Measurements from ENCODE around the gene AFF1.

Gene AFF1

DNA sequence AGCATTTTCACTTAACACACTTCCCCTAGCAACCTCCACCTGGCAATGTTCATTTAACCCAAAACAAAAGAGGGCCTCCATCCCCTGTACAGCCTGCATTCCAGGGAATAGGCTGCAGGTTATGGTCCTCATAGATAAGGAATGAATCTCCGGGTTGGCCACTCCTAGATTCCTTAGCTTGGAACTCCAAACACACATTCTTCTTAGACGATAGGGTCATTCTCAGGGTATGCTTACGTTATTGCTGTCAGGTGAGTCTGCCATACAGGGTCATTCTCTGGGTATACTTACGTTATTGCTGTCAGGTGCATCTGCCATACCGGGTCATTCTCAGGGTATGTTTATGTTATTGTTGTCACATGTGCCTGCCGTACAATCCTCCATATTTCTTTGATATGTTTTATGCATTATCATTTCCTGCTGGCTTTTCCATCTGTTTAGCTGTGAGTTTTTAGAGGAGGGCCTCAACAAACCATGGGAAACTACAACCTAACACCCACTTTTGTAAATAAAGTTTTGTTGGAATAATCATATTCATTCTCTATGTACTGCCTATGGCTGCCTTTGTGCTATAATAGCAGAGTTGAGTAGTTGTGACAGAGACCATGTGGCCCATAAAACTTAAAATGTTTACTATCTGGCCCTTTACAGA, 8.2 kb upstream of the AFF1 start:
- Histone ChIP-seq H3K36me3 (ENCODE audit: control insufficient read depth, insufficient read depth, low read length) (peaks cover 8% of the 10 kb centered on the region; the same call in 1 of the 2 replicates), H3K9me3 (ENCODE audit: control insufficient read depth, insufficient read depth, low read length) (no peaks in the 10 kb centered on the region)

DNA sequence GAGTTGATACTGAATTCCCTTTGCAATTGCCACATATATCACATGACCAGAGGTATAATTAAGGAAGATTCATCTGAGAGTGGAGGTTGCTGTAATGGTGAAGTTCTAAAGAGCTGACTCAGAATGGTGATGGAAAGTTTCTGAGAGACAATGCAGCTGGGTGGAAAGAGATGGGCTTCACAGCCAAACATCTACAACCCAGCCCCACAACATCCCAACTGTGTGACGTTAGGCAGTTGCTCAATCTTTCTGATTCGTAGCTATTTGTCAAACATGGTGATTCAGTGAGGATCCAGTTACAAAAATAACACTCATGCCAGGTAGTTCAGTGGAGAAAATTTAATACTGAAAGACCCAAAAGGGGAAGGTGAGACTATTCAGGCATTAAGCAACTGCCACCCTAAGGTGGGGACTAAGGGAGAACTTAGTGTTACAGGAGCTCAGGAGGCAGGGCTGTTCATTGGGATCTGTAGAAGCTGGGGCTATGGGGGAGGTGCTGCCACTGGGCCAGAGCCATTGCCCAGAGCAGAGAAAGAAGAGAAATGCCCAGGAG, 6.9 kb upstream of the AFF1 start:
- no peaks in the 10 kb centered on the region for H3K4me1 ChIP-seq (ENCODE audit: control insufficient read depth, insufficient read depth, low read length)
- no peak overlapping the region for H3K9ac ChIP-seq (ENCODE audit: low read depth, low read length)
- peaks cover 8% of the 10 kb centered on the region for H3K36me3 ChIP-seq (ENCODE audit: control insufficient read depth, insufficient read depth, low read length)
- no peaks in the 10 kb centered on the region for H3K9me3 ChIP-seq (ENCODE audit: control insufficient read depth, insufficient read depth, low read length)
- H3K27ac ChIP-seq (ENCODE audit: low read depth, low read length) = no peak overlapping the region
- no peaks in the 10 kb centered on the region for H3K27me3 ChIP-seq (ENCODE audit: control insufficient read depth, insufficient read depth, low read length)
- no peak overlapping the region for H3K4me3 ChIP-seq (ENCODE audit: low read depth, low read length)

More for the DNA sequence above, 8.2 kb upstream of the AFF1 start:
- H3K27me3 ChIP-seq (ENCODE audit: control insufficient read depth, insufficient read depth, low read length) = no peaks in the 10 kb centered on the region
- no peak overlapping the region for H3K9ac ChIP-seq (ENCODE audit: low read depth, low read length)
- H3K4me1 ChIP-seq (ENCODE audit: control insufficient read depth, insufficient read depth, low read length) = no peaks in the 10 kb centered on the region
- H3K27ac ChIP-seq (ENCODE audit: low read depth, low read length) = no peak overlapping the region
- no peak overlapping the region for H3K4me3 ChIP-seq (ENCODE audit: low read depth, low read length)

DNA sequence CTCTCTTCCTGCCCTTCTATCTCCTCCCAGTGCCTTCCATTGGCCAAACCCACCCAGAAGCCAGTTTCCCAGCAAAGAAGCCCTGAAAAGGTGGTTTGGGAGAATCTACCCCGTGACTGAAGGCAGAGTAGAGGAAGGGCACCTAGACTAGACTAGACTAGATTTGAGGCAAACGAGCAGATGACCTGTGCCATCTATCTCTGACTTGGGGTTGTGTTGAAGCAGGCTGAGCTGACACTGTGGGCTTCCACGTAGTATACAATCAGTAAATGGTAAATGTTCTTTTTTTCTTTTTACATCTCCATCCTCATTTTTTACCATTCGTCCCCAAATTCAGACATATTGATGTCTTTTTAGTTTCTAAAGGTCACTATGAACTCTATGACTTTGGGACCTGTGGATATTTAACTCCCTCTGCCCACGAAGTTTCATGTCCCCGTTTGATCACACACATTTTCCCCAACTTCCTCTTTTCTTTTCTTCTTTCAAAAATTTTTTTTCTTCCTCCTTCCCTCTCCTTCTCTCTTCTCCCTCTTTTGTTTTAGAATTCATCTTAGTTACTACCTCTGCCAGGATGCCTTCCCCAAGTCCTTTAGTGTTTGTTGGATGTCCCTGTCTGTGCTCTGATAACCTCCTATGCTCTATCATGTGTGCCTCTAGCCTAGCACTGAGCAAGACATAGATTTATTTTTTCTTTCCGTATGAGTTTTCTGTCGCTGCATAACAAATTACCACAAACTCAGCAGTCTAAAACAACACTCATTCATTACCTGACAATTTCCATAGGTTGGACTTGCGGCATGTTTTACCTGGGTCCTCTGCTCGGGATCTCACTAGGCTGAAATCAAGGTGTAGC, 6.2 kb upstream of the AFF1 start:
- Histone ChIP-seq H3K4me3 (ENCODE audit: low read depth, low read length) (no peak overlapping the region), H3K4me1 (ENCODE audit: control insufficient read depth, insufficient read depth, low read length) (peaks cover 3% of the 10 kb centered on the region), H3K27me3 (ENCODE audit: control insufficient read depth, insufficient read depth, low read length) (no peaks in the 10 kb centered on the region), H3K9me3 (ENCODE audit: control insufficient read depth, insufficient read depth, low read length) (no peaks in the 10 kb centered on the region), H3K36me3 (ENCODE audit: control insufficient read depth, insufficient read depth, low read length) (peaks cover 8% of the 10 kb centered on the region), H3K9ac (ENCODE audit: low read depth, low read length) (no peak overlapping the region), H3K27ac (ENCODE audit: low read depth, low read length) (no peak overlapping the region)

DNA sequence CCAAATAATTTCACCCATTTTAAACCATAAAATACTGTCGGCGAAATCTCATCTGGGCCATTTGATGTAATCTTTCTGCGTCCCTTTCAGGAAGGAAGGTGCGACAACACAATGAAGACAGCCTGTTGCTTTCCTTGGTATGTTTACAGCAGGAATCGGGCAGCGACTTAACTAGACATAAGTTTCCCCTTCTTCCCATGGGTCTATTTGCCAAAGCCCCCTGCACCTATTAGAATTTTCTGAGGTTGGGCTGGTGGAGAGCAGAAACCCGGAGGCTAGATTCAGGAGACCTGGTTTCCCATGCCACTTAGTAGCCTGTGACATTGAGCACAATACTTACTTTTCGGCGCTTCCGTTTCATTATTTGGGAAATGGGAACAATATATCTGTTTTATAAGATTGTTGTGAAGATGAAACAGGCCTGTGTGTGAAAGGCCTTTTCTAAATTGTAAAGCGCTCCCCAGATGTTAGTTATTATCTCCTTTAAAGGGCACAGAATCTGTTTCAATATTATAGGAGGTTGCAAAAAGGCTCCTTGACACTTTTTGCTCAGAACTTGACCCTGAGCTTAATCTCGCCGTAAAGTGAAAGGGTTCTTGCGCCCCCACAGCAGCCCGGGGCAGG, 552 bp upstream of the AFF1 start:
- Histone ChIP-seq H3K27ac (ENCODE audit: low read depth, low read length) (peak overlapping the region; percentile 91), H3K27me3 (ENCODE audit: control insufficient read depth, insufficient read depth, low read length) (no peaks in the 10 kb centered on the region), H3K9ac (ENCODE audit: low read depth, low read length) (peak overlapping the region; percentile 53; the same call in 1 of the 2 replicates), H3K9me3 (ENCODE audit: control insufficient read depth, insufficient read depth, low read length) (no peaks in the 10 kb centered on the region), H3K4me3 (ENCODE audit: low read depth, low read length) (peak overlapping the region; percentile 74), H3K36me3 (ENCODE audit: control insufficient read depth, insufficient read depth, low read length) (peaks cover 8% of the 10 kb centered on the region), H3K4me1 (ENCODE audit: control insufficient read depth, insufficient read depth, low read length) (peaks cover 22% of the 10 kb centered on the region)

DNA sequence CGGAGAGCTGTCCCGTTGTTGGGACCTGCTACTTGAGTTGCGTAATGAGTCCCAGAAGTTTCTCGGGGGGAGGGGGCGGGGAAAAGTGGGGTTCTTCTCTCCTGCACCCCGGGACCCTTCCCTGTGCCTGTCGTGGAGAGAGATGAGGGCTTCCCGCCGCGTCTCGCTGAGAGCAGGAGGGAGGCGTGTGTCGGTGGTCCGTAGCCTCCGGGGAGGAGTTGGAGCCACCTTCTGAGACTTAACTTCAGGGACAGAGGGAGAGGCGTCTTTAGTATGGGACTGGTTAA, 698 bp downstream of the AFF1 start:
- H3K27me3 ChIP-seq (ENCODE audit: control insufficient read depth, insufficient read depth, low read length) = no peaks in the 10 kb centered on the region

DNA sequence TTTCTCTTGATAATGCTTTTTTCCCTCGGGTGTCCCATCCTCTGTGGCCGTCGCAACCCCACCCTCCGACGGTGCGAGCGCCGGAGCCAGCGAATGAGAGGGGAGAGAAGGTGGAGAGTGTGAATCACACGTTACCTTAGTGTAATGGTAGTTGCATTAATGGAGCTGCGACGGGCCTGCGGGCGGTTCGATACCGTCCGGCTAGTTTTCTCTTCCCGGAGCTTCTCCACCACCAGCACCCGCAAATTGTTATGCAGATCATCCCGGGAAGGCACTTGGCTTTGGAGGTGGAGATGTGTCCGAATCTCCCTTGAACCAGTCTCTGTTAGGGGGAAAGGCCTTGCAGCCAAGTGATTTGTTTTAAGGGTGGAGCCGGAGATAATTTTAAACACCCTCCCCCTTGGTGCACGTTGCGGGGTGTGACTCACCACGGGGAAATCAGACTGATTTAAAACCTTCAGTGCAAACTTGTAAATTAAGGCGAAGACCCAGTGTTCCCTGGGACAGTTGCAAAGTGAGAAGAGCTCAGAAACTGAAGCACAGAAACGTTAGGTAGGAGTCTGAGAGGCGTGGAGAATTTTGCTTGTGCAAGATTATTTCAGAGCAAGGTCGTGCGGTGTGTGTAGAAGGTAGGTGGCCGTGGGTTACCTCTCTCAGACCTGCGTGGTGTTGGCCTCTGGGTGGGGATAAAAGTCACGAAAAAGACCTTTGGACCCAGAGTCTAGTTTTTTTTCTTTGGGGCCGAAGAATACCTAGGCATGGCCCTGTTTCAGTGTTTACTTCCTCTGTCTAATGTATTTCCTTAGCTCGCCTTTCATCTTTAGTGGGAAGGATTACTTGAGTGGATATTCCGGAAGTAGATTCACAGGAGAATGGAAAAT, 1.3 kb downstream of the AFF1 start:
- H3K9me3 ChIP-seq (ENCODE audit: control insufficient read depth, insufficient read depth, low read length) = no peaks in the 10 kb centered on the region
- H3K4me3 ChIP-seq (ENCODE audit: low read depth, low read length) = peak overlapping the region; percentile 98
- no peaks in the 10 kb centered on the region for H3K27me3 ChIP-seq (ENCODE audit: control insufficient read depth, insufficient read depth, low read length)
- H3K36me3 ChIP-seq (ENCODE audit: control insufficient read depth, insufficient read depth, low read length) = no peaks in the 10 kb centered on the region; the same call in 1 of the 2 replicates
- peak overlapping the region; percentile 90 for H3K9ac ChIP-seq (ENCODE audit: low read depth, low read length)
- H3K4me1 ChIP-seq (ENCODE audit: control insufficient read depth, insufficient read depth, low read length) = peaks cover 32% of the 10 kb centered on the region
- peak overlapping the region; percentile 91 for H3K27ac ChIP-seq (ENCODE audit: low read depth, low read length)

More for the DNA sequence above, 698 bp downstream of the AFF1 start:
- H3K27ac ChIP-seq (ENCODE audit: low read depth, low read length) = peak overlapping the region; percentile 91
- peak overlapping the region; percentile 90 for H3K9ac ChIP-seq (ENCODE audit: low read depth, low read length)
- peaks cover 2% of the 10 kb centered on the region for H3K36me3 ChIP-seq (ENCODE audit: control insufficient read depth, insufficient read depth, low read length)
- no peaks in the 10 kb centered on the region for H3K9me3 ChIP-seq (ENCODE audit: control insufficient read depth, insufficient read depth, low read length)
- H3K4me1 ChIP-seq (ENCODE audit: control insufficient read depth, insufficient read depth, low read length) = peaks cover 32% of the 10 kb centered on the region
- peak overlapping the region; percentile 98 for H3K4me3 ChIP-seq (ENCODE audit: low read depth, low read length)

DNA sequence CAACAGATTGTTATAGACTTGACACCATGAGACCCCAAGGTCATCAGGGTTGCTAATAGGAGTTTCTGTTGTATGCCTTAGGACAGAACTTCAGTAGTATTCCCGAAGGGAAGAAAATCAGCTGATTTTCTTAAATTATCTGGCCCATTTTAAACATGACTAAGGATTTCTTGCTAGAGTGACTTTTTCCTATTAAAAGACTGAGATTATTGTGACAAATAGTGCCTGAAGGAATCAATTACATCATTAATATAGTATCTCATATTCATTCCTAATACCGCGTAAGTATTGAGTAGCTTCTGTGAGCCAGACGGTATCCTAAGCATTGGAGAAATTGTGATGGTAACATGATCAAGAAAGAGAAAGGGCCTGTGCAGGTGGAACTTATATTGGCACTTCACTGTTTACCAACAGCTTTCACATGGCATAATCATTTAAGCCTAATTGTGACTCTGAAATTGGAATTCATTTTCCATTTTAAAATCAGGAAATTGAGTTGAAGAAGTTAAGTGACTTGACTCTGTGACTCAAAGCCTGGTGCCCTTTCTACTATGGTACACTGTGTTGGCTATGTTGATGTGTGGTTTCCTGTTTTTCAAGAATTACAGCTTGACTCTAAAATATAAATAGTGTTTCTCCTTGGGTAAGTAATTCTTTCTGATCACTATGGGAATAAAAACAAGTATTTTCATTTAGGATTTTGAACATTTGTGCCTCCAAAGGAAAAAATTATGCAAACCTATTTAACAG, 4.1 kb downstream of the AFF1 start:
- no peaks in the 10 kb centered on the region for H3K9me3 ChIP-seq (ENCODE audit: control insufficient read depth, insufficient read depth, low read length)
- H3K27me3 ChIP-seq (ENCODE audit: control insufficient read depth, insufficient read depth, low read length) = no peaks in the 10 kb centered on the region
- H3K4me1 ChIP-seq (ENCODE audit: control insufficient read depth, insufficient read depth, low read length) = peaks cover 25% of the 10 kb centered on the region
- H3K9ac ChIP-seq (ENCODE audit: low read depth, low read length) = no peak overlapping the region
- H3K27ac ChIP-seq (ENCODE audit: low read depth, low read length) = peak overlapping the region; percentile 2
- no peaks in the 10 kb centered on the region for H3K36me3 ChIP-seq (ENCODE audit: control insufficient read depth, insufficient read depth, low read length)
- peak overlapping the region; percentile 16; the same call in 1 of the 2 replicates for H3K4me3 ChIP-seq (ENCODE audit: low read depth, low read length)

DNA sequence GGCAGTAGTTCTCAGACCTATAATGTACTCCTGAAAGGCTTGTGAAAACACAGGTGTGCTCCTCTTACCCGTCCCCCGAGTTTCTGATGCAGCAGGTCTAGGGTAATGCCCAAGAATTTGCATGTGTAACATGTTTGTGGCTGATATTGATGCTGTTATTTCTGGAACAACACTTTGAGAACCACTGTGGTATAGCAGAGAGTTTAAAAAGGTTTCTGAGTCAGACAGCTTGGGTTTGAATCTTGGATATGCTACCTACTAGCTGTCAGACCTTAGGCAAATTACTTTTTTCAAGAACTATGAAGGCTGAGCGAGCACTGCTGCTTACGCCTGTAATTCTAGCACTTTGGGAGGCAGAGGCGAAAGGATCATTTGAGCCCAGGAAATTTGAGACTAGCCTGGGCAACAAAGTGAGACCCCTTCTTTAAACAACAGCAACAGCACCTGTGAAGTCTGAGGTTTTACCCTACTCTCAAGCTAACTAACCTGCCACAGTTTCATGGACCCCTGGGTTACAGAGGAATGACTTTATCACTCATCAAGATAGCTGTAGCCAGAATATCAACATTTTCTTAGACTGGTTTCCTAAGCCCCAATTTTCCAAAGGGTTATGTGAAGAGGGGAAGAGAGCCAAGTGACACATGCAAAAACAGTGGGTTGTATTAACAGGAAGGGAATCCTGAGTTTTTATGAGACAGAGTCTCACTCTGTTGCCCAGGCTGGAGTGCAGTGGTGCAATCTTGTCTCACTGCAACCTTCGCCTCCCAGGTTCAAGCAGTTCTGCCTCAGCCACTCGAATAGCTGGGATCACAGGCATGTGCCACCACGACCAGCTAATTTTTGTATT, 5.1 kb downstream of the AFF1 start:
- H3K9me3 ChIP-seq (ENCODE audit: control insufficient read depth, insufficient read depth, low read length) = no peaks in the 10 kb centered on the region
- no peak overlapping the region for H3K4me3 ChIP-seq (ENCODE audit: low read depth, low read length)
- peak overlapping the region; percentile 2 for H3K27ac ChIP-seq (ENCODE audit: low read depth, low read length)
- H3K36me3 ChIP-seq (ENCODE audit: control insufficient read depth, insufficient read depth, low read length) = no peaks in the 10 kb centered on the region
- no peaks in the 10 kb centered on the region for H3K27me3 ChIP-seq (ENCODE audit: control insufficient read depth, insufficient read depth, low read length)
- peaks cover 29% of the 10 kb centered on the region for H3K4me1 ChIP-seq (ENCODE audit: control insufficient read depth, insufficient read depth, low read length)
- no peak overlapping the region for H3K9ac ChIP-seq (ENCODE audit: low read depth, low read length)

DNA sequence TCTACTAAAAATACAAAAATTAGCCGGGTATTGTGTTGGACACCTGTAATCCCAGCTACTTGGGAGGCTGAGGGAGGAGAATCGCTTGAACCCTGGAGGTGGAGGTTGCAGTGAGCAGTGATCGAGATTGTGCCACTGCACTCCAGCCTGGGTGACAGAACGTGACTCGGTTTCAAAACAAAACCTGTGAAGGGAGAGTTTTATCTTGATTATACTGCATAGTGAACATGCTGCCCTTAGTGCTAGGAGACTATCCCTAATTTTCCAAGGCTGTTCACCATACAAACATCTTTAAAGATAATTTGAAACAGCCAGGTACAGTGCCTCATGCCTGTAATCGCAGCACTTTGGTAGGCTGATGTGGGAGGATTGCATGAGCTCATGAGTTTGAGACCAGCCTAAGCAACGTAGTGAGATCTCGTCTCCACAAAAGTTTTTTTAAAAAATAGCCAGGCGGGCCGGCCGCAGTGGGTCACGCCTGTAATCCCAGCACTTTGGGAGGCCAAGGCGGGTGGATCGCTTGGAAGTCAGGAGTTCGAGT, 6.2 kb downstream of the AFF1 start:
- H3K4me1 ChIP-seq (ENCODE audit: control insufficient read depth, insufficient read depth, low read length) = peaks cover 38% of the 10 kb centered on the region
- H3K9me3 ChIP-seq (ENCODE audit: control insufficient read depth, insufficient read depth, low read length) = no peaks in the 10 kb centered on the region
- no peaks in the 10 kb centered on the region for H3K36me3 ChIP-seq (ENCODE audit: control insufficient read depth, insufficient read depth, low read length)
- no peak overlapping the region for H3K4me3 ChIP-seq (ENCODE audit: low read depth, low read length)
- H3K27me3 ChIP-seq (ENCODE audit: control insufficient read depth, insufficient read depth, low read length) = no peaks in the 10 kb centered on the region
- no peak overlapping the region for H3K27ac ChIP-seq (ENCODE audit: low read depth, low read length)
- H3K9ac ChIP-seq (ENCODE audit: low read depth, low read length) = no peak overlapping the region

Data from HUES48 (cell line).